BLaER1 (cell line): ENCODE measurements around the gene KIF25.

ENCODE experiments used
- H3K27ac ChIP-seq: shearing (Covaris generic); formaldehyde crosslinking; 2 replicates; pipeline ENCODE4 v1.8.1; 2022
- H3K27me3 ChIP-seq: shearing (Covaris generic); formaldehyde crosslinking; 2 replicates; pipeline ENCODE4 v1.8.1; 2022
- H3K36me3 ChIP-seq: shearing (Covaris generic); formaldehyde crosslinking; 2 replicates; pipeline ENCODE4 v1.8.1; 2022
- H3K4me1 ChIP-seq: shearing (Covaris generic); formaldehyde crosslinking; 2 replicates; pipeline ENCODE4 v1.8.1; 2022
- H3K4me2 ChIP-seq: shearing (Covaris generic); formaldehyde crosslinking; 2 replicates; pipeline ENCODE4 v1.8.1; 2022
- H3K4me3 ChIP-seq: shearing (Covaris generic); formaldehyde crosslinking; 2 replicates; pipeline ENCODE4 v1.8.1; 2022
- H3K9ac ChIP-seq: shearing (Covaris generic); formaldehyde crosslinking; 2 replicates; pipeline ENCODE4 v1.8.1; 2022
- H3K9me3 ChIP-seq: shearing (Covaris generic); formaldehyde crosslinking; 2 replicates; pipeline ENCODE4 v1.8.1; 2022
- H4K20me1 ChIP-seq: shearing (Covaris generic); formaldehyde crosslinking; 2 replicates; pipeline ENCODE4 v1.8.1; 2022
- Cebpa-rat ChIP-seq: shearing (Covaris generic); IDR thresholded peaks from 2 replicates; pipeline ENCODE4 v1.8.1; 2022

The KIF25 gene

GRCh38 chr6:168045706-168046620 is 48.5 kb downstream of the KIF25 start:
- peaks cover 87% of the 10 kb centered on the region for H3K4me1 ChIP-seq
- H3K36me3 ChIP-seq: no peaks in the 10 kb centered on the region
- peak overlapping the region; percentile 87 for H3K4me2 ChIP-seq
- no peak overlapping the region for H3K4me3 ChIP-seq
- peak overlapping the region; percentile 62 for H3K27ac ChIP-seq
- H3K9ac ChIP-seq: 0 out of 2 replicates have a peak overlapping the region, but pooled peaks have one; percentile 7
- no peaks in the 10 kb centered on the region for H3K27me3 ChIP-seq
- H4K20me1 ChIP-seq: no peaks in the 10 kb centered on the region
- no peak for TF ChIP-seq Cebpa-rat
- peaks cover 3% of the 10 kb centered on the region for H3K9me3 ChIP-seq

- H3K9ac ChIP-seq: no peak overlapping the region
- no peaks in the 10 kb centered on the region for H4K20me1 ChIP-seq
- no peak overlapping the region for H3K4me3 ChIP-seq
- H3K4me2 ChIP-seq: no peak overlapping the region
- H3K9me3 ChIP-seq: no peaks in the 10 kb centered on the region
- TF ChIP-seq Cebpa-rat: no peak
- no peaks in the 10 kb centered on the region for H3K27me3 ChIP-seq
- H3K36me3 ChIP-seq: no peaks in the 10 kb centered on the region
- H3K4me1 ChIP-seq: peaks cover 85% of the 10 kb centered on the region
- H3K27ac ChIP-seq: no peak overlapping the region
These were observed 49.2 kb downstream of the KIF25 start for GRCh38 chr6:168046696-168047095.

DNA sequence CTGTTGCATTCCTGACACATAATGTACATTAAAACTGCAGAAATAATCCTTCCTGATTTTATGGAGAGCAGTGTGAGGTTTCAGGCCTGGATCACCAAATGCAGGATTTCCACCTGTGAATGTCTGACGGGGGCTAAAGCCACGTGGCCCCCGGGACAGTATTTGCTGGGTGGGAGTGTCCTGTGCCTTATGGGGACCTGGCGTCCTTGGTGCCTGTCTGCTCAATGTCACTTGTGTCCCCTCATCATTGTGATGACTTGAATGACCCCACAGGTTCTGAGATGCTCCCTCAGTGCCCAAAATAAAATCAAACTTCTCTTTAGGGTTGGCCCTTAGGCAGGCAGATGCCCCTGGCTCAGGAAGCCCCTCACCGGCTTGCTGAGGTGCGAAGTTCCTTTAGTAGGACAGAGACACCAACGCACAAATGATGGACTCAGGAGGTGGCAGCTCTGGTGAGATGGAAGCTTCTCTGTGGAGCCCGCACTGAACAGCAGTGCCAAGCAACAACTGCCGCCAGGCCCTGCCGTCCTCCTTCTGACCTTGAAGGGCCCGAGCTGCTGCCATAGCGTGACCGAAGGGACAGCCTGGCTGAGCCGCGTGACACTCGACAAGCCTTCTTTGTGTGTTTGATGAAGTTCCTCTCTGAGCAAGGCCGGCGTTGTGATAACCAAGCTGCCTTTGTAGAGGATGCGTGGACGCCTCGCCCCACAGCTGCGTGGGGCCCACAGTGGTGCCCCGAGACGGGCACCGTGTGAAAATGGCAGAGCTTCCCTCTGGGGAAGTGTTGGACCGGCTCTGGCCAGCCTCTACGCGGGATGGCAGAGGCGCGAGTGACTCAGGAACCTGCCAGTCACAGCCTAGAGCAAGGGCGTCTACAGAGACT is 50.6 kb downstream of the KIF25 start:
- Histone ChIP-seq H3K4me1 (peaks cover 71% of the 10 kb centered on the region), H3K9ac (no peak overlapping the region), H4K20me1 (no peaks in the 10 kb centered on the region), H3K27me3 (no peaks in the 10 kb centered on the region), H3K9me3 (no peaks in the 10 kb centered on the region), H3K4me3 (no peak overlapping the region), H3K27ac (no peak overlapping the region), H3K36me3 (no peaks in the 10 kb centered on the region), H3K4me2 (peak overlapping the region; percentile 92; the same call in 1 of the 2 replicates)
- TF ChIP-seq Cebpa-rat: no peak

- Histone ChIP-seq H3K4me2 (peak overlapping the region; percentile 92; the same call in 1 of the 2 replicates), H3K27me3 (no peaks in the 10 kb centered on the region), H3K4me1 (peaks cover 66% of the 10 kb centered on the region), H4K20me1 (no peaks in the 10 kb centered on the region), H3K9me3 (no peaks in the 10 kb centered on the region), H3K9ac (no peak overlapping the region), H3K4me3 (no peak overlapping the region), H3K36me3 (no peaks in the 10 kb centered on the region), H3K27ac (no peak overlapping the region)
- no peak for TF ChIP-seq Cebpa-rat
These were observed 51.2 kb downstream of the KIF25 start for GRCh38 chr6:168048724-168049025.

DNA sequence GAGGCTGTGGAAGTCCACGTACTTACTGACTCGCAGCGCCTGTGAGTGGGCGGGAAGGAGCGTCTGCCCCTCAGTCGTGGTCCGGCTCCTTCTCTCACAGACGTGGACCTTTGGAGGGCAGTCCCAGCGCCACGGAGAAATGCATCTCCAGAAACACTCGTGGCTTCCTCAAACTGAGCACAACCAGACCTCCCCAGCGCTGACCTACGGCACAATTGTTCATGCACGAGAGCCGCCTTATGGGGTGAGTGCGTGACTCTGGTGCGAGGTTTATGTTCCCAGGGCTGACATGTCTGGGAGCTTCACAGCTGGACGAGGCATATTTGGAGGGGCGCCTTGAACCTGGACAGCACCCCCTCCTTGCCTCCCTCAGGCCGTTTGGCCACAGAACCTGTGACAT is 51.8 kb downstream of the KIF25 start:
- Histone ChIP-seq H3K27ac (no peak overlapping the region), H3K4me3 (no peak overlapping the region), H3K4me2 (peak overlapping the region; percentile 92), H3K27me3 (no peaks in the 10 kb centered on the region), H4K20me1 (no peaks in the 10 kb centered on the region), H3K36me3 (no peaks in the 10 kb centered on the region), H3K9me3 (no peaks in the 10 kb centered on the region), H3K9ac (no peak overlapping the region), H3K4me1 (peaks cover 66% of the 10 kb centered on the region)
- TF ChIP-seq Cebpa-rat: no peak

DNA sequence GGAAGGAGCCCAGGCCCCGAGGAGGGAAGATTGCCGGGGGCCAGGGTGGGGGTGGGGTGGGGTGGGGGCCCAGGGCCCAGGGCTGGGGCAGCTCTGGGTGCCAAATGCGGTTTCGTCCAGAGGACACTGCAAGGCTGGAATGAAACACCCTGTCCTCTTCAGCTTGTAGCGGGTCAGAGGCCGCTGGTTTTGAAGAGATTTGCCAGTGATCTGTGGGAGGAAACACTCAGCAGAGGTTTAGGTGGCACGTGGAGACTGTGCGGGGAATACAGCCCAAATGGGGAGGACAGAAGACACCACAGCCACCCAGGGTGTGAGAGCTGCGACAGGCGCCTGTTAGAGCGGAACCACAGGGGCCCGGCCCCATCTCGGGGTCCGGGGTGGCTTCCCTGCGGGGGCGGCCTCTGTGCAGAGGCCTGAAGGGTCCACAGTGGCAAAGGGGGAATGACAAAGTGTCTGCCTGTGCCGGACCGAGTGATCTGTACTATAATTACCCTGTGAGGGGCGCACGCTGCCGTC is 52.3 kb downstream of the KIF25 start:
- Histone ChIP-seq H4K20me1 (no peaks in the 10 kb centered on the region), H3K4me3 (no peak overlapping the region), H3K9ac (no peak overlapping the region; the same call in 1 of the 2 replicates), H3K27me3 (no peaks in the 10 kb centered on the region), H3K4me1 (peaks cover 66% of the 10 kb centered on the region), H3K27ac (peak overlapping the region; percentile 45), H3K36me3 (no peaks in the 10 kb centered on the region), H3K4me2 (peak overlapping the region; percentile 92), H3K9me3 (no peaks in the 10 kb centered on the region)
- TF ChIP-seq Cebpa-rat: no peak

DNA sequence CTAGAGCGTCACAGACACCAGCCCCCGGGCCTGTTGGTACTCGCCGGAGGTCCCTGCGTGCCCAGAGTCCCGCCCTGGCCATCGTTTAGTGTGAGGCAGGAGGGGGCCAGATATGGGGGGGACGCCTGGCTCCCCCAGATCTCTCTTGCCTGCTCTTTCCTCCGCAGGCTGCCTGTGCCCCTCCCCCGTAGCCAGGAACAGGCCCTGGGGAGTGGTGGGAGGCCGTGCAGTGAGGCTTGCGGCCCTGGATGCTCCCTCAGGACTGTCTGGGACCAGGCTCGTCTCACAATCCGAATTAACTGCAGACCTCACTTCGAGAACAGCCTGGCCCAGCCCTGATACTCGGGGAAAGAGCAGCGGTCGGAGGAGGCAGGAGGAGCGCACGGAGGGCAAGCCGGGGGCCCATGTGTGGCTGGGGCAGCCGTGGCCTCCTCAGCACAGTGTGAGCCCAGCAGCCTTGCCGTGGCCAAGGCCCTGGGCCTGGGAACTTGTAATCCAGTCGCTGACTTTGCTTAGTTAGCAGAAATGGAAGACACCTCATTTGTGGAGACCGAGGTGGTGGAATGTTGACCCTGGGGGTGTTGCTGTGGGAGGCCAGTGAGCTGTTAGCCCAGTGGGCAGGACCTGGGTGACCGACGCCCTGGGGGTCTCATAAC is 52.9 kb downstream of the KIF25 start:
- peak overlapping the region; percentile 45 for H3K27ac ChIP-seq
- peak overlapping the region; percentile 92 for H3K4me2 ChIP-seq
- no peak for TF ChIP-seq Cebpa-rat
- no peaks in the 10 kb centered on the region for H3K27me3 ChIP-seq
- H3K4me3 ChIP-seq: no peak overlapping the region
- no peak overlapping the region; the same call in 1 of the 2 replicates for H3K9ac ChIP-seq
- H3K9me3 ChIP-seq: no peaks in the 10 kb centered on the region
- H3K36me3 ChIP-seq: no peaks in the 10 kb centered on the region
- H3K4me1 ChIP-seq: peaks cover 66% of the 10 kb centered on the region
- H4K20me1 ChIP-seq: no peaks in the 10 kb centered on the region

GRCh38 chr6:168050881-168051586 is 53.6 kb downstream of the KIF25 start:
- no peak for TF ChIP-seq Cebpa-rat
- Histone ChIP-seq H3K36me3 (no peaks in the 10 kb centered on the region), H3K9me3 (no peaks in the 10 kb centered on the region), H3K9ac (no peak overlapping the region), H3K4me1 (peaks cover 66% of the 10 kb centered on the region), H3K4me3 (no peak overlapping the region), H3K27ac (no peak overlapping the region), H4K20me1 (no peaks in the 10 kb centered on the region), H3K4me2 (peak overlapping the region; percentile 92), H3K27me3 (no peaks in the 10 kb centered on the region)

GRCh38 chr6:168051648-168052047 is 54.2 kb downstream of the KIF25 start:
- H3K4me1 ChIP-seq: peaks cover 65% of the 10 kb centered on the region
- no peaks in the 10 kb centered on the region for H4K20me1 ChIP-seq
- no peaks in the 10 kb centered on the region for H3K27me3 ChIP-seq
- no peak overlapping the region for H3K27ac ChIP-seq
- H3K9ac ChIP-seq: no peak overlapping the region
- H3K36me3 ChIP-seq: no peaks in the 10 kb centered on the region
- H3K4me3 ChIP-seq: no peak overlapping the region
- no peaks in the 10 kb centered on the region for H3K9me3 ChIP-seq
- no peak for TF ChIP-seq Cebpa-rat
- 0 out of 2 replicates have a peak overlapping the region, but pooled peaks have one; percentile 92 for H3K4me2 ChIP-seq
